G401.6 (cell line): ENCODE data around the gene NPHP3.

ENCODE experiments used
- FAIRE-seq: peaks from 2 replicates; lab custom pipeline; 2012; peaks lifted over from hg19 to GRCh38; lab: Jason Lieb, UNC

The NPHP3 gene

GRCh38 chr3:132682201-132682600 lies 40.0 kb downstream of the NPHP3 start:
- FAIRE-seq = no peak

- FAIRE-seq = no peak
These were observed 40.8 kb downstream of the NPHP3 start for GRCh38 chr3:132681421-132681820.

GRCh38 chr3:132679911-132680310 lies 42.3 kb downstream of the NPHP3 start:
- no peak for FAIRE-seq

- no peak for FAIRE-seq
These were observed 46.8 kb downstream of the NPHP3 start for GRCh38 chr3:132675408-132675807.

- FAIRE-seq = no peak
These were observed 52.9 kb downstream of the NPHP3 start for GRCh38 chr3:132669256-132669777.

GRCh38 chr3:132665230-132665745 lies 56.9 kb downstream of the NPHP3 start:
- no peak for FAIRE-seq

- FAIRE-seq = no peak
These were observed 60.0 kb downstream of the NPHP3 start for GRCh38 chr3:132662212-132662611.

- FAIRE-seq = no peak
These were observed 61.1 kb downstream of the NPHP3 start for GRCh38 chr3:132661101-132661500.

- FAIRE-seq = no peak
These were observed 61.5 kb downstream of the NPHP3 start for GRCh38 chr3:132660811-132661070.

GRCh38 chr3:132660052-132660810 lies 62.0 kb downstream of the NPHP3 start, which contains the start of gene UBA5:
UBA5 (plus strand) TSS chr3:132660329; CDS start chr3:132660538, 209 bp downstream.
- FAIRE-seq = no peak

GRCh38 chr3:132659365-132660051 lies 62.7 kb downstream of the NPHP3 start, which contains the start of gene ACAD11:
ACAD11 (minus strand) TSS chr3:132659809; CDS start chr3:132659751, 58 bp downstream.
- peak; percentile 36 for FAIRE-seq

GRCh38 chr3:132659000-132659364 lies 63.2 kb downstream of the NPHP3 start:
- no peak for FAIRE-seq

- FAIRE-seq = no peak
These were observed 64.1 kb downstream of the NPHP3 start for GRCh38 chr3:132657869-132658747.

GRCh38 chr3:132655471-132655870 lies 66.7 kb downstream of the NPHP3 start:
- FAIRE-seq = no peak

- FAIRE-seq = no peak
These were observed 67.5 kb downstream of the NPHP3 start for GRCh38 chr3:132654721-132655120.

GRCh38 chr3:132654190-132654589 lies 68.0 kb downstream of the NPHP3 start:
- FAIRE-seq = no peak

GRCh38 chr3:132652640-132653270 lies 69.5 kb downstream of the NPHP3 start:
- FAIRE-seq = no peak

GRCh38 chr3:132650153-132650552 lies 72.1 kb downstream of the NPHP3 start:
- FAIRE-seq = no peak

- no peak for FAIRE-seq
These were observed 77.2 kb downstream of the NPHP3 start for GRCh38 chr3:132645058-132645457.

GRCh38 chr3:132643366-132643765 lies 78.8 kb downstream of the NPHP3 start:
- FAIRE-seq = no peak

GRCh38 chr3:132642539-132642847 lies 79.7 kb downstream of the NPHP3 start:
- FAIRE-seq = no peak
